NCI-H1092 (cell line): ENCODE results near the gene WBP1L.
"Not testable (repeated sequence)": the region's sequence is repeated elsewhere in the genome, so short reads cannot be mapped to it uniquely, and the experiment has no call there.

ENCODE experiments used
- DNase-seq: peaks from one replicate; lab custom pipeline; 2025; lab: John Stamatoyannopoulos, UW

The WBP1L gene

GRCh38 chr10:102743588-102744373 is at the start of gene WBP1L:
Gene WBP1L, plus strand, starts transcription at chr10:102743948. Its CDS starts 106 bp downstream, at chr10:102744054.
- peak; percentile 96 for DNase-seq

DNA sequence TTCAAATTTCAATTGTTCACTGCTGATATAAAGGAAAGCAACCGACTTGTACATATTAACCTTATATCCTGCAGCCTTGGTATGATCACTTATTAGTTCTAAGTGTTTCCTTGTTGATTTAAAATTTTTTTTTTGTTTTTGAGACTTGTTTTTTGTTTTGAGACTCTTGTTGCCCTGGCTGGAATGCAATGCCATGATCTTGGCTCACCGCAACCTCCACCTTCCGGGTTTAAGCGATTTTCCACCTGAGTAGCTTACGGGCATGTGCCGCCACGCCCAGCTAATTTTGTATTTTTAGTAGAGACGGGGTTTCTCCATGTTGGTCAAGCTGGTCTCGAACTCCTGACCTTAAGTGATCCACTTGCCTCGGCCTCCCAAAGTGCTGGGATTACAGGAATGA is 48.3 kb upstream of the WBP1L start:
- not testable (repeated sequence) for DNase-seq

- DNase-seq = no peak
These were observed 47.0 kb upstream of the WBP1L start for GRCh38 chr10:102696736-102697135.

DNA sequence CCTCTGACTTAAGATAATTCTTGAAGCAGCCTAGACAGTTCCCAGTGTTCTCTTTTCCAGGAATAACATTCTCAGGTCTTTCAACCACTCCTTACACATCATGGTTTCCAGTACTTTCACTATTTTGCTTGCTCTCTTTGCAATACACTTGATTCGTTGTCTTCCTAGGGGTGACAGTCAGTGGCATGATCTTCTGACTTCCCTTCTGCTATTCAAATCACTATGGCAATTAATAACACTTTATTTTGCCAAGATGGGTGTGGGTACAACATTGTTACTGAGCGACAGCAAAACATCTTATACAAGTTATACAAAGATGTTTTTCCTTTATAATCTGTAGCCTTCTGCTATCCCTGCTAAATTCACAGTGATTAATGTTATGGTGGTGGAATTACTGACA is 44.9 kb upstream of the WBP1L start:
- no peak for DNase-seq

DNA sequence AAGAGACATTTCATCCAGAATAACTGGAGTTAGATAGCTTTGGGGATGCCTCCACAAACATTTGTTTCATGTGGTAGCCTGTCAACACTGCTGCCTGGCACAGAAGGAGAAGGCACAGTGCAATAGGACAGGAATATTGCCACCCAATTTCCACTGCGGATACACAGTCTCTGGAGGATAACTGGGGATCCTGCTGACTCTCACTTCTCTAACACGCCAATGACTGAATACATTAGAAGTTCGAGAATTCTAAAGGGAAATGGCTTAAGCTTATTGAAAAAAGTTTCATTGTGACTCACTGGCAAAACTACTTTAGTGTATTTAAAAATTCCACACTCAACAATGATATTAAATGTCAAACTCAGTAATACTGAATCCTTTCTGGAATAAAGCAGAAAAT is 42.5 kb upstream of the WBP1L start:
- DNase-seq = no peak

DNA sequence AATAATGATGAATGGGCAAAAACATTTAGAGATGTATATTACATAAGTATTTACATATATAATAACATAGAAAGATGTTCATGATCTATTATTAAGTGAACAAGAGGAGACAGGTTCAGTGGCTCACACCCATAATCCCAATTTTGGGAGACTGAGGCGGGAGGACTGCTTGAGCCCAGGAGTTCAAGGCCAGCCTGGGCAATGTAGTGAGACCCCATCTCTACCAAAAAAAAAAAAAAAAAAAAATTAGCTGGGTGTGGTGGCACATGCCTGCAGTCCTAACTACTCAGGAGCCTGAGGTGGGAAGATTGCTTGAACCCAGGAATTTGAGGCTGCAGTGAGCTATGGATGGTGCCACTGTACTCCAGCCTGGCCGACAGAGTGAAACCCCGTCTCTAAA is 42.0 kb upstream of the WBP1L start:
- no peak for DNase-seq

- no peak for DNase-seq
These were observed 41.0 kb upstream of the WBP1L start for GRCh38 chr10:102702742-102703141.

DNA sequence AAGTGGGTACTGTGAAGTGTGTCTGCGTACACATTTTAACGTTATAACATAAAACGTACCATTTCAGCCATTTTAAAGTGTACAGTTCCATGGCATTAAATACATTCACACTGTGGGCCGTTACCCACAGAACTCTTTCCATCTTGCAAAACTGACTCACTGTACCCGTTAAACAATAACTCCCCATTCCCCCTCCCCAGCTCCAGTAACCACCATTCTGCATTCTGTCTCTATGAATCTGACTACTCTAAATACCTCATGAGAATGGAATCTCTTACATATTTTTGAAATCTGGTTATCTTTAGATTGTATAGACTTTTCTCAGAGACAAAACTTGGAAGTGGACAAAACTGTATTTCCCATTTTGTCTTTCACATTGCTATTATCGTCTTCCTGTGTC is 38.8 kb upstream of the WBP1L start:
- DNase-seq = no peak

DNA sequence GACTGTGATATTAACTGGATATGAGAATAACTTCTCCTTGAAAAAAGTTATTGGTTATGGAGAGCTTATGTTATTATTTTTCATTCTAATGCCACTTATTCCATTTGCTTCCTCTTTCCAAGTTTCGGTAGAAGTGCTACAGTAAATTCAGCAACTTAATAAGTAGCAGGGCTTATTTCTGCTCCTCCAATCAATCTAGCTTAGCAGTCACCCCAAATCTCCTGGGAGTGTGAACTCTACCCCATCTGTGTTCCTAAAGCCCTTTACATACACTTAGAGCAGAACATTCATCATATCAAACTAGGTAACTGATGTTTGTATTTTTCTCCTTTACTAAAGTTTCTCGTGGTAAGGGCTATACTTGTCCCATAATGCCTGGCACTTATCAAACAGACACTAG is 38.2 kb upstream of the WBP1L start:
- no peak for DNase-seq

DNA sequence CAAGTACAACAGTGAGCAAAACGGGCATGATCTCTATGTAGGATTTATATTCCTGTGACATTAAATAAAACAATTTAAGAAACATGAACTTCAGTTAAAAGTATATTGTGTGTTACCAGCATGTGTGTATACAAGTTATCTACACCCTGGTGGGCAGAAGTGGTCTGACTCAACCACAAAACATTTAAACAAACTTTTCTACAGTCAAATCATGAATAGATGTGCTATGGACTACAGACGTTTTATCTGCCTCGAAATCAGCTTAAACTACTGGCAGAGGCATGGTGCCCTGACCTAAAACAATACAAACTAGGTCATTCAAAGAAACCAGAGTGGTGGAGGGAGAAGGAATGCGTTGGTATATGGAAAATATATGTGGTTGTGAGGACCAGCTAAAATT is 33.1 kb upstream of the WBP1L start:
- DNase-seq = no peak

DNA sequence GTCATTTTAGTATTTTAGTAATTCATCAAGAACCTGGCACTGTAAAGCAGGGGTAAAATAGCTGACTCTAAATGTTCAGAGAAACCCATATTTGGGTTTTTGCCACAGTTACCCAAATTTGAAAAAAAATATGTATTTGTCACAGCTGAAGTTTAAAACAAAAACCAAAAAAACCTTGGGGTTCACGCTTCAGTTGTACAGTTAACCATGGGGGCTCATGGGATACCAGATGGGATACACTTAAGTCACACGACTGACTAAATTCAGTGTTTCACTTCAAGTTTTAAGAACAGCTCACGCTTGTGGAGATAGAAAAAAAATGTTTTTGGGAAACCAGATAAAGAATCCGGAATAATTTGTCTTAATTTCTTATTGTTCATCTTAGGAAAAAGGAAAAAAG is 31.7 kb upstream of the WBP1L start:
- no peak for DNase-seq

GRCh38 chr10:102712843-102713538 is 30.8 kb upstream of the WBP1L start:
- no peak for DNase-seq

- DNase-seq = no peak
These were observed 30.3 kb upstream of the WBP1L start for GRCh38 chr10:102713539-102713813.

- peak; percentile 94 for DNase-seq
These were observed 29.7 kb upstream of the WBP1L start, which contains the start of gene ARL3 for GRCh38 chr10:102713814-102714620. Gene ARL3, minus strand, starts transcription at chr10:102714397. Its CDS starts 122 bp downstream, at chr10:102714275.

- DNase-seq = no peak
These were observed 28.9 kb upstream of the WBP1L start, which contains the start of gene SFXN2 for GRCh38 chr10:102714621-102715455. Gene SFXN2, plus strand, starts transcription at chr10:102714636. Its CDS starts 12,001 bp downstream, at chr10:102726637.

DNA sequence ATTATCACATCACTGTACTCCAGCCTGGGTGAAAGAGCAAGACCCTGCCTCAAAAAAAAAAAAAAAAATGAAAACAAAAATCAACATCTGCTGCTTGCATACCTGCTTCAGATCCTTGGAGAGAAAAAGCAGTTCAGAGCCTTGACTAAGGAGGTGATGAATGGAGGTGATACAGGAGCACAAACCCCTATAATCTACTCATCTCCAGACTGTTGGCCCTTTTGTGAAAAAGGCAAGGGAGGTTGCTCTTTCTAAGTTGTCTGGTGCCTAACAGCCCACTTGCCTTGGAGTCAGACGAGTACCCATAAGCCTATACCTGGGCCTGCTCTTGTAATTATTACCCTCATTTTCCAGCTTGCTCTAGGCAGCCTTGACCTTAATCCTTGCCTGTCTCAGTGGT is 27.9 kb upstream of the WBP1L start:
- no peak for DNase-seq

GRCh38 chr10:102716900-102717565 is 26.7 kb upstream of the WBP1L start:
- DNase-seq = not testable (repeated sequence)

DNA sequence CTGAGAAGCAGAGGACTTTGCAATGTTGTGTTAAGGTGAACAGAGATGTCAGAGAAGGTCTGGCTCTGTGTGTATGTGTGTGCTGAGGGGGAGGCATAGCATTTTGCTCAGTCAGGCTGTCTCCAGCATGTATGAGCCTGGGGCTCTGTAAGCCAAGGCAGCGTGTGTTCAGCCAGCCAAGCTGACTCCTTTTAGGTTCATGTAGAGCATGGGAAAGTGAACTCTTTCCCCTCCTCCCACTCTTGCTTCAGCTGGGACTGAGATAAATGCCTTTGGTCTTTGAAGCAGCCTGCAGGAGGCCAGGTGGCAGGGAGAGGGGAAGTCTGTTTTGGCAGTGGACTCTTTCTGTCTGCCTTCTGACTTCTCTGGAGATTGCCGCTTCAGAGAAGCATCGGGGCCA is 25.5 kb upstream of the WBP1L start:
- no peak for DNase-seq

- no peak for DNase-seq
These were observed 23.4 kb upstream of the WBP1L start for GRCh38 chr10:102720337-102720736.

GRCh38 chr10:102720775-102721301 is 22.9 kb upstream of the WBP1L start:
- no peak for DNase-seq

DNA sequence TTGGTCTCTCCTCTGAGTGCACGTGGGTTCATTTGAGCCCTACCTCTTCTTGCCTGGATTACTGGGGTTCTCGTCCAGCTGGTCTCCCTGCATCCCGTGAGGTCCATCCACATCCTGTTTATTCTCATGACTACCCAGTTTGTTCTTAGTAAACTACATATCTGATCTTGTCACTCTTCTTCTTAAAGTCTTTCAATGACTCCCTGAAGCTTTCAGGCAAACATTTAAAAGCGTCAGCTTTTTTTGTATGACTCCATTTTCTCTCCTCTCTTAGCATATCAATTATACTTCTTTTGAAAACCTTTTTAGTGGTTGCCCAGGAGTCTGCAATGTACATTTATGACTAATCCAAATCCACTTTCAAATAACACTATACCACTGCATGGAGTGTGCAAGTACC is 21.8 kb upstream of the WBP1L start:
- DNase-seq = no peak
